ENCODE data around the gene UNC80. TPM values are rescaled to one million over a fixed set of nuclear protein-coding genes. Genes with fewer than 3 reads are reported as not detected.

Gene UNC80
- total RNA-seq, 1 donor from 2014 or later = 0.05 TPM

GRCh38 chr2:209805351-209805750, 33.7 kb downstream of the UNC80 start:
- Mint-ChIP-seq H3K27me3 (ENCODE audit: unreplicated experiment) (peaks cover 4% of the 10 kb centered on the region), H3K4me1 (ENCODE audit: unreplicated experiment) (no peaks in the 10 kb centered on the region), H3K4me3 (ENCODE audit: unreplicated experiment) (no peak overlapping the region), H3K27ac (ENCODE audit: unreplicated experiment) (peak overlapping the region; percentile 9), H3K9me3 (ENCODE audit: unreplicated experiment) (no peaks in the 10 kb centered on the region), H3K36me3 (ENCODE audit: low read depth, unreplicated experiment) (no peaks in the 10 kb centered on the region)
- TF ChIP-seq CTCF (IDR thresholded peaks at IDR 0.05; ENCODE audit: unreplicated experiment) = no peak
- DNase-seq (ENCODE audit: low spot score) = no peak

- Mint-ChIP-seq H3K27ac (ENCODE audit: unreplicated experiment) (peak overlapping the region; percentile 26), H3K36me3 (ENCODE audit: low read depth, unreplicated experiment) (no peaks in the 10 kb centered on the region), H3K4me1 (ENCODE audit: unreplicated experiment) (no peaks in the 10 kb centered on the region), H3K9me3 (ENCODE audit: unreplicated experiment) (no peaks in the 10 kb centered on the region), H3K27me3 (ENCODE audit: unreplicated experiment) (peaks cover 4% of the 10 kb centered on the region), H3K4me3 (ENCODE audit: unreplicated experiment) (no peak overlapping the region)
- TF ChIP-seq CTCF (IDR thresholded peaks at IDR 0.05; ENCODE audit: unreplicated experiment) = no peak
- DNase-seq (ENCODE audit: low spot score) = no peak
Measured at GRCh38 chr2:209806318-209806717, 34.7 kb downstream of the UNC80 start.

GRCh38 chr2:209808521-209808920, 36.9 kb downstream of the UNC80 start:
- Mint-ChIP-seq H3K27ac (ENCODE audit: unreplicated experiment) (no peak overlapping the region), H3K4me1 (ENCODE audit: unreplicated experiment) (no peaks in the 10 kb centered on the region), H3K4me3 (ENCODE audit: unreplicated experiment) (no peak overlapping the region), H3K27me3 (ENCODE audit: unreplicated experiment) (peaks cover 6% of the 10 kb centered on the region), H3K36me3 (ENCODE audit: low read depth, unreplicated experiment) (no peaks in the 10 kb centered on the region), H3K9me3 (ENCODE audit: unreplicated experiment) (no peaks in the 10 kb centered on the region)
- TF ChIP-seq CTCF (IDR thresholded peaks at IDR 0.05; ENCODE audit: unreplicated experiment) = no peak
- no peak for DNase-seq (ENCODE audit: low spot score)

GRCh38 chr2:209809256-209809655, 37.6 kb downstream of the UNC80 start:
- no peaks in the 10 kb centered on the region for H3K9me3 Mint-ChIP-seq (ENCODE audit: unreplicated experiment)
- H3K27me3 Mint-ChIP-seq (ENCODE audit: unreplicated experiment) = peaks cover 6% of the 10 kb centered on the region
- H3K27ac Mint-ChIP-seq (ENCODE audit: unreplicated experiment) = no peak overlapping the region
- no peak for TF ChIP-seq CTCF (IDR thresholded peaks at IDR 0.05; ENCODE audit: unreplicated experiment)
- H3K4me1 Mint-ChIP-seq (ENCODE audit: unreplicated experiment) = no peaks in the 10 kb centered on the region
- DNase-seq (ENCODE audit: low spot score) = no peak
- H3K4me3 Mint-ChIP-seq (ENCODE audit: unreplicated experiment) = no peak overlapping the region
- H3K36me3 Mint-ChIP-seq (ENCODE audit: low read depth, unreplicated experiment) = no peaks in the 10 kb centered on the region

GRCh38 chr2:209817844-209818271, 46.2 kb downstream of the UNC80 start:
- no peaks in the 10 kb centered on the region for H3K9me3 Mint-ChIP-seq (ENCODE audit: unreplicated experiment)
- H3K4me3 Mint-ChIP-seq (ENCODE audit: unreplicated experiment) = no peak overlapping the region
- peak; percentile 22 for DNase-seq (ENCODE audit: low spot score)
- peak overlapping the region; percentile 93 for H3K27ac Mint-ChIP-seq (ENCODE audit: unreplicated experiment)
- peaks cover 2% of the 10 kb centered on the region for H3K27me3 Mint-ChIP-seq (ENCODE audit: unreplicated experiment)
- H3K4me1 Mint-ChIP-seq (ENCODE audit: unreplicated experiment) = peaks cover 15% of the 10 kb centered on the region
- peaks cover 3% of the 10 kb centered on the region for H3K36me3 Mint-ChIP-seq (ENCODE audit: low read depth, unreplicated experiment)
- TF ChIP-seq CTCF (IDR thresholded peaks at IDR 0.05; ENCODE audit: unreplicated experiment) = no peak
